ENCODE measurements around the gene GGACT. TPM values are rescaled to one million over a fixed set of nuclear protein-coding genes. Genes with fewer than 3 reads are reported as not detected.
"Not testable (repeated sequence)": the region's sequence is repeated elsewhere in the genome, so short reads cannot be mapped to it uniquely, and the experiment has no call there.

The GGACT gene
- total RNA-seq, 1 donor from 2014 or later, result 5.1 TPM

DNA sequence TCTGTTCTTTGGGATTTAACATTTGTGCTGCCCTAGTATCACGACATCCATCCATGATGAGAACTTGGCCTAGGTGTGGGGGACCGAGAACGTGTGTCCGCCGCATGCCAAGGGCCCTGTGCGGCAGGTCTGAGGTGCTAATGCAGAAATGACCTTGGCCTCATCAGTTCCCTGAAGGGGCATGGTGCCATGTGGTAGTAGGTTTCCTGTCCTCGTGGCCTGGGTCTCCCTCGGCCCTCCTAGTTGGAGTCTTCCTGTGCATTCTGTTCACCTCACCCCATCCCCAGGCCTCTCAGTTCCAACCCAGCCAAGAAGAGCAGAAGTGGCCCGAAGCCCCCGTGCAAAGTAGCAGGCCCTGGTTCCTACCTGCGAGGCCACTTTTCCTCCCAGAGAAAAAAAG is 59.8 kb downstream of the GGACT start:
- no peak for DNase-seq

- no peak for DNase-seq
Measured at GRCh38 chr13:100528353-100528752, 60.2 kb downstream of the GGACT start.

- no peak for DNase-seq
Measured at GRCh38 chr13:100527644-100528043, 60.9 kb downstream of the GGACT start.

DNA sequence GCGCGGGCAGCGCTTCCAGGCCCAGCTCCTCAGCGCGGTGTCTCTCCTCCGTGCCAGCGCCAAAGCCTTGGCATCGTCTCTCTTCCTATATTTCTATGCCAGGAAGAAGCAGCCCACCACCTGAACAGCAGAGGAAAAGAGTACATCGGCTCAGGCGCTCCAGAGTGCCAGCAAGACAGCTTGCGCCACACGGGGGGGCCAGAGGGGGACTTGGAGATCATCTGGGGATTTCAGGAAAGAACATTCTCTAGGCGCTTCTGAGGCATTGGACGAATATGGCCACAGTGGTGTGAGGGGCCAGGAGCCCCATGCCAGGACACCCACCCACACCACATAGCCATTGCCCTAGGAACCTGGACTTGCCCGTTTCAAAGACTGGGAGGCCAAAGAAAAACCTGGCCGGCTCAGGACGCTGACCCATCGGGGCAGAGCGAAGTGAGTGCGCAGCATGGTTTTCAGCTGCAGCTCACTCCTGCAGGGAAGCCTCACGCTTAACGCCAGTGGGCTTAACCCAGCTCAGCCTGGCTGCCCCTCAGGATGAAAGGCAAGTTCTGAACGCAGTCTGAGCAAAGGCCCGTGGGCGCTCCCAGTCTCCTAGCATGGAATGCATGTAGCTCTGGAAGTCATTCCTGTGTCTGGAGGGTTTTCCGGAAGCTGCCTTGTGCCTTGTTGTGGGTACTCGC is 62.1 kb downstream of the GGACT start:
- DNase-seq, result no peak

GRCh38 chr13:100525453-100526317 is 62.9 kb downstream of the GGACT start:
- no peak for DNase-seq

- not testable (repeated sequence) for DNase-seq
Measured at GRCh38 chr13:100524688-100525087, 63.9 kb downstream of the GGACT start.

- no peak for DNase-seq
Measured at GRCh38 chr13:100523981-100524386, 64.6 kb downstream of the GGACT start.

GRCh38 chr13:100523411-100523810 is 65.2 kb downstream of the GGACT start:
- DNase-seq, result no peak

DNA sequence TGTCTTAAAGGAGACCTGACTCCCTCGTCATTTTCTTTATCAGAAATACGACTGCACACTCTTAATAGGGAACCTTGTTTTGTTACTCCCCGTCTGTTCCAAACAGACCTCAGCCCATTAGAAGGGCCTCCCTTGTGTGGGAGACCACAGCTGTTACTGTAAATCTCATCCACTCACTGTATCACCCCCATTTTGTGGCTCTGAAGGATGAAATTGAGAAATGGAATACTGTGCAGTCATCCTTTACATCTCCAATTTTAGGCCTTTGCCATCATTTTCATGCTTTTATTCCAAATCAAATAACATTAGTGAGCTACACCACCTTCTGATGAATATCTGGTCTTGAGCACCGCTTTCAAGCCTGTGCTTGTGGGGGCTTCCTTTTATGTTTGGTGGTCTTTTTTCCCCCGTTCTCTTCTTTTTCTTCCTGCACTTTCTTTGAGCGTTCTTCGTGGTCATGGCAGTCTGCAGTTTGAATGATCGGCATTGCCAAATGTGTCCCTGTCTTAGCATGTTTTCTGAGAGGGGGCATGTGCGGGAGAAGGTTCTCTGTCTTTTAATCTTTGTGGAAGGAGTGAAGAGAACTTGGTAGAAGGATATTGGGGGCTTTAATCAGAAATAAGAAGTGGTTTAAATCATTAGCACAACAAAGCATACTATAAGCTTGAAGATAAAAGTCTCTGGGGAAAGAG is 65.8 kb downstream of the GGACT start:
- no peak for DNase-seq

DNA sequence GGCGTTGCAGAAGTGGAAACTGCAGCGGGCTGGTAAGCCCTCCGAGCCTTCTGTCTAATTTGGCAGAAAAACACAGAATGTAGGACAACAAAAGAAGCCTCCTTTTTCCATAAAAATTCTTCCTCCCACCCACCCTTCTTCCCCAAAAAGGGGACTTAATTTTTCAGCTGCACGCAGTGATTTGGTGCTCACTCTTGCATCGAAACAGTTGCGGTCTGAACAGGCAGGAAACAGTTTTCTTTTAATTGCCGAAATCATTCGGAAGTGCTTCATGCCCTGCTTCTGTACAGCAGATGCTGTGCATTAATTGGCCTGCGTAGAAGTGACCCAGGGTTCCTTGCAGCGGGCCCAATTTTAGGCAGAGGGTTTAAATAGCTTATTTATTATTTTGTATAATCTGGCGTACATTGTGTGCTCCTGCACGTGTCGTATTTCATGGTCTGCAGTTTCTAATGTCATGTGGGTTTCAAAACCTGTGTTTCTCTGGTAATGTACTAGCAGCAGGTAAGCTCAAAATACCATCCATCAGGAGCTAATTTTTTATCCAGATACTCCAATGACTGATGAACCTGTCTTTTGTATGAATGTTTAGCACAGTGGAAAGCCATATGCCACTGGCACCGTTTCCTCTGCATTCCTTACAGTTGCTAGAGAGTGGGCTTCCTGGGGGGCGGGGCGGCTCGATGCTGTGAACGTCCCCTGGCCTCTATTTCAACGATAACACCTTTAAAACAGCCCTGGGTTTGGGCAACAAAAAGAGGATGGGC is 66.6 kb downstream of the GGACT start:
- no peak for DNase-seq

DNA sequence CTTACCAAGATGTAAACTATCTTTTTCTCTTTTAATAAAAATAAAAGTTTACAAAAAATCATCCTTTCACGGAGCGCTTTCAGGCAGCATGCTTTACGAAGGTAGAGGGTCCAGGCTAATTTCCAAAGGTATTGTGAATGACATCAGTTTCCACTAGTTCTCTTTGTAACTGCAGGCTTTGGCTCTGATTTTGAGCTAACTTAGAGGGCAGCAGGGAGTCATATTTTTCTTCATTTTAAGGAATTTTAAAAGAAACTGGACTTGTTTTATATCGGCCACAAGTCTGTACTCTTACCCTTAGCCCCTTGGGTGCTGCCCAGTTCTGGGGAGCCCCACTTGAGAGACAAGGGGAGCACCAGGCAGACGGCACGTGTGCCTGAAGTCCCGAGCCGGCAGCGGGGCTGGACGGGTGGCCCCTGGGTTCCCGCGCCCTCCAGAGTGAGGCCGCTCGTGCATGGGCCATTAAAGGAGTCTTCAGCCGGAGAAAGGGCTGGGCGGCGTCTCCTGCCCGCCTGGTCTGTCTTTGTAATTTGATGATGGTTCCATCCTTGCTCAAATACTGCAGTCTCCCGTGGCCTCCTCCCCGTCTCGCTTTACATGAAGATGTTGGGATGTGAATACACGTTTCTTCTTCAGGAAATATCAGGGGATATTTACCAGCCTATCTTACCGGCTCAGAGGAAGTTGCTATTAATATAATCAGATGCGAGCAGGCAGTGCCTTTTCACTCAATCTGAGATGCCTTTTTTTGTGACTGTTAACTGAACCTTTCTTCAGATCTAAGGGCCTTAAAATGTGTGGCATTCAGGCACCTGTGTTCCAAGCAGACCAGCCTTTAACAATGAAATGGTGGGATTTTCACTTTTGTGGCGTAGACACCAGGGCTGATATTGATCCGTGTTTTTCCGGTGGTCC is 67.4 kb downstream of the GGACT start:
- DNase-seq, result no peak

DNA sequence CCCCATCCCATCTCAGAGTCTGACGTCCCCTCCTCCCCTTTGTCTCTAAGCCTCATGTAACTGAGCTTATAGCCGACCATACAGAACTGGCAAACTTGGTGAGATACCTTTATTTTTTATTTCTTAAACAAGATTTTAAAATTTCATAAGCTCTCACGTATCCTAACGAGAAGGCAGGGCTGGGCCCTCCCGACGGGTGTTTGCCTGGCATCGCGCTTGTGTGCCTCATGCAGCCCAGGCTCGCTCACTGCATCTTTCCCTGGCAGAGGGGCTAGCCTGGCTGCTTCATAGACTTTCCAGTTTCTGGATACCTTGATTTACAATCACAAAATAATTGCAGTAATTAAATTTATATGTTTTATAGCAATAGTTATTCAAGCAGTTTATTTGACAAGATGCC is 69.0 kb downstream of the GGACT start:
- no peak for DNase-seq

DNA sequence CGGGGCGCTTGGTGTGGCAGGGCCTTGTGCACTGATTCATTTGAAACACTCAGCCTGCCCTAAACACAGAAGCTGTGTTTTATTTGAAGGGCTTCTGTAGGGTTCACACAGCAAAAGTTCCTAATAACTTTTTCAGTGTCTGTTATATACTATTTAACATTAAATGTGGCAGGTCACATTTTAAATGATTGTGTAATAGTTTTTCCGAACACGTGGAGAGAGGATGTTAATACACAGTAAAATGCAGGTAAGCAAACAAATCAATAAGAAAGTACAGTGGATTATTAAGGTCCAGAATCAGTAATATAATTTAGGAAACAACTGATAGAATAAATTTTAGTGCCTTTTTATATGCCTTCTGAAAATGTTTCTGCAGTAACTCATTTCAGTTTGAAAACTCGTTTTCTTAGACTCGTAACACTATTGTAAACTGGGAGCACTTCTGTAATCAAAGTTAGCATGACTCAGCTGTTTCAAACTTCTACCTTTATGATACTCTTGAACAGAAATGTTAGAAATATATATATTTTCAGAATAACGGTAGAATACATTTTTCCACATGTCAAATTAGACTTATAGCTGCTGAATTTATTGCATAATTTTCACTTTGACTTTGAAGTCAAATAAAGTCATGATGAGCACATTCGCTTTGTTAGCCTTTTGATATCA is 70.1 kb downstream of the GGACT start:
- no peak for DNase-seq

GRCh38 chr13:100517728-100518127 is 70.9 kb downstream of the GGACT start:
- DNase-seq, result no peak

- no peak for DNase-seq
Measured at GRCh38 chr13:100517135-100517534, 71.5 kb downstream of the GGACT start.

DNA sequence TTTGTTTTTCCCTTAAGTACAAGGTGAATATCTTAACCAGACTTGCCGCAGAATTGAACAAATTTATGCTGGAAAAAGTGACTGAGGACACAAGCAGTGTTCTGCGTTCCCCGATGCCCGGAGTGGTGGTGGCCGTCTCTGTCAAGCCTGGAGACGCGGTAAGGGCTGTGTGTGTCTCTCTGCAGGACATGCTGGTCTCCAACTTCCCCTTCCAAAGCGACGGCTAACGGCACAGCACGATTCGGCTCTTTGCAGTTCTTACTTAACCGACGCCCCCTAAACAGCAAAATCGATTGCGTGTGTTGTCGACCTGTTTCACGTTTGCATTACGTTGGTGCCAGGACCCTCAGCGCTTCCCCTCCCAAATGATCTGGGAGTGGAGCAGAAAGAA is 73.2 kb downstream of the GGACT start:
- no peak for DNase-seq

DNA sequence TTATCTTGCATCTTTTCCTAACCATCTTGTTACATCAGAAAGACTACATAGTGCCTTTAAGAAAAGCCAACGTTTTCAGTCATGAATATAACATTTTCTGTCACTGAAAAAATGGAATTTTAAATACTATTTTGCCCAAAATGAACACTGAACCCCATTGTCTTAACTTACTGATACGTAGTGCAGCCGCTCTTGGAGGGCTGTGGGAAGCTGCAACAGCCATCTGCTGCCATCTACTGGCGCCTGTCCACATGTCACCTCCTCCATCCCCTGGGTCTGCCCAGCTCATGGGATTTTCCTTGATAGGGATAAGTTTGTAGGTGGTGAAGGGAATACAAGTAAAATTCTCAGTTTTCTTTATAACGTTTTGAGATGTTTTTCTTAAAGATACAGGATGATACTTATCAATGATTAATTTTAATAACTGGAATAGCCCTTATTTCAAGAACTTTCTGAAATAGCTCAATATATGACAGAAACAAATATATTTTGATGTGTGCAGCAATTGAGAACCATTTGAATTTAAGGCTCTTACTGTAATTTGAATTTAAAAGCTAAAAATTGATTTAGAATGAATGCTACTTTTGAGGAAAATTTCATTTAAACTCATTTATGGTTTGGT is 73.7 kb downstream of the GGACT start:
- peak; percentile 7 for DNase-seq

DNA sequence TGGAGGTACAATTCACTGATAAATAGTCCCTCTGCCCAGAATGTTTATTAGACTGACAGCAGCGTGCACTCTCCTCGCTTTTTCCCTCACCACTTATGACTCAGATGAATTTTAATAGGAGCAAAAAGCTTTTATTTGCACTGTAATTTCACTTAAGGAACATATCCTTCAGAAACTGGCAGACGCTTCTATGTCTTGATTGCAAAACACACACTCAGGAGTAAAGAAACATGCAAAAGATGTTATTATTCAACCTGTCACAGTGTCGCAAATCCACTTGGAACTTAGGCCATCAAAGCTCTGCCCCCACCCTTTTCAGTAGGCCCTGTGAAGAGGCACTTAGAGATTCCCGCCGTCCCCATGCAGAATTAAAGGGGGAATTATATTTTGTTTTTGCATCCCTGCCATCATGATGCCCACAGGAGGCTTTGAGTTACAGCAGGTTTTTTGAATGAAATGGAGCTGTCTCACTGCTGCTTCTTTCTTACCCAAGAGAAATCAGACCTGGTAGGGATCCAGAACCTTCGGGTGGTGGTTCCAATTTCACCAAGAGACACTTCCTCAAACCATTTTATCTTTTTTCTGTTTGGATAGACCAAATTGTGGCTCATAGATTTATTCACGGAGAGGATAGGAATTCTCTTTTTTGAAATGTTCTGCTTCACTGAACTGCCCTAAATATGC is 74.5 kb downstream of the GGACT start:
- DNase-seq, result no peak

DNA sequence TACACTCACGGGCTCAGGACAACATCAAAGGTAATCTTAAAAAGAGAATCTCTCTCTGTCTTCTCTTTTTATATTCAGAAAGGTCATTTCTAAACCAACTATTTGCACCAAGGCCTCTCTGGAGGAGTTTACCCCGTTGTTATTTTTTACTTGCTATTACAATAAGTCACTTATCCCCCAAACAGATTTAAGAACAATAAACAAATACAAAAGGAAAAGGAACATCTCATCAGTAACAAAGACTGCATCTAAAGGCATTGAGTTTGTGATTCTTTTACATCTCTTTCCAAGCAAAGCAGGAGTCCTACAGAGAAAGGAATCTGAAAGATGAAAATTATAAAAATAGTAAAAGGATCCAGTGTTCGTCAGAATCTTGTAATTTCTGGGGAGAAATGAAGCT is 75.4 kb downstream of the GGACT start:
- no peak for DNase-seq

DNA sequence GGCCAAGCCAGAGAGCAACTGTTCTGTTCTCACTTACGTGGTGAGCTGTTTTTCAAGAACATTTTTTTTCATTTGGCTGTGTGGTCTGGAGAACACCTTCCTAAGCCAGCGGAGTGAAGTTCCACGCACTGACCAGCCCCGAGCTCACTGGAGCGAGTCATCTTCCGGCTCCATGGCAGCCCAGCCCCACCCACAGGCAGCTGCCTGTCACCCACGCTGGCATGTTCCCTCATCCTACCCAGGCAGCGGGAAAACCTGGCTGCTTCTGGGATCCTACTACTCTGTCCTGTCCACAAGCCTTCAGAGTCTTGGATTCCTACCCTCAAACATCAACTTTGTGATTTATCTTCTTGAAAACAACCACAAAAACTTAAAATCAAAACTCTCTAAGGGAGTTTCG is 76.2 kb downstream of the GGACT start:
- no peak for DNase-seq

Data from skin of body (tissue), 2 donors.